NCI-H2081 treated with DMSO at 0.1 percent for 48 hours (cell line): Measurements from ENCODE around the gene COX20.
A peak's percentile ranks its signal among the peaks of the same experiment; 100 is the strongest.
"Not testable (repeated sequence)": the region's sequence is repeated elsewhere in the genome, so short reads cannot be mapped to it uniquely, and the experiment has no call there.

ENCODE experiments used
- DNase-seq: peaks from one replicate; lab custom pipeline; 2025; lab: John Stamatoyannopoulos, UW

Gene COX20

GRCh38 chr1:244822878-244823277 is 12.6 kb upstream of the COX20 start:
- no peak for DNase-seq

DNA sequence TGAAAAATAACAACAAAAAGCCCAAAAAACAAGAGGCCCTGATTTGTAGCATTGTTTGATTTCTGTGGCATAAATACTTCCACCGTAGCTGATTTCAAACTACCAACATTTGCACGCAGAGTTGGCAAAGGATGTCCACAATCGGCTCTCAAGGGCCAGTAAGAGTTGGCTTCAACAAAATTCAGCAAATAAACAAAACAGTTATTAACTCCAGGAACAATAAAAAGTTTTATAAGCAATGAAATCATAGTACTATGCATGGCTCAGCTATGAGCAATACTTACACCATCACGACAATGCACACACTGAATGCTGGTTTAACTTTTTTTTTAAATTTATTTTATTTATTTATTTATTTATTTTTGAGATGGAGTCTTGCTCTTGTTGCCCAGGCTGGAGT is 8.7 kb upstream of the COX20 start:
- DNase-seq, result no peak

- no peak for DNase-seq
These were observed 4.8 kb upstream of the COX20 start for GRCh38 chr1:244830639-244831038.

- not testable (repeated sequence) for DNase-seq
These were observed 2.2 kb upstream of the COX20 start for GRCh38 chr1:244833260-244833659.

DNA sequence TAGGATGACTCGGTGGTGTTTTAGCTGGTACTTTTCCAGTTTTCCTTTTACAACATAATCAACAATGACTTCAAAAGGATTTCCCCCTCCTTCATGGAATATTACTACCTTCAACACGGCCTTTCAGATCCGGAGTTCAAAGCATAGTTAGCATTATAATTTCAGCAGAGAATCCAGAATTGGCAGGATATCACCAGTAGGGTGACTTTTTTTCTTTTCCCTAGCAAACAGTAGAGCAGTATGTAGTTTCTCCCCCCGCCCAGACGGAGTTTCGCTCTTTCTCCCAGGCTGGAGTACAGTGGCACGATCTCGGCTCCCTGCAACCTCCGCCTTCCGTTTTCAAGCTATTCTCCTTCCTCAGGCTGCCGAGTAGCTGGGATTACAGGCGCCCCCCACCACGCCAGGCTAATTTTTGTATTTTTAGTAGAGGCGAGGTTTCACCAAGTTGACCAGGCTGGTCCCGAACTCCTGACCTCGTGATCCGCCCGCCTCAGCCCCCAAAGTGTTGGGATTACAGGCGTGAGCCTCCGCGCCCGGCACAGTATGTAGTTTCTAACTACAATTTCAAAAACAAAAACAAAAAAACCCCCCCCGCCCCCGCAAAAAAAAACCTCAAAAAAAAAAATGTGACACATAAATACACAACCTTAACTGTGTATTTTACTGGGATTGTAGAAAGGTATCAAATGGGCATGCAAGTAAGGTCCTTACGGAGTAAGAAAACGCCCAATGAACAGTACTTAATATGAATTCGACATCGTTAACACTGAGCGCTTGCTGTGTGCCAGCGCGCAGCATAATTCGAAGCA is 1.5 kb upstream of the COX20 start:
- DNase-seq, result peak; percentile 70

DNA sequence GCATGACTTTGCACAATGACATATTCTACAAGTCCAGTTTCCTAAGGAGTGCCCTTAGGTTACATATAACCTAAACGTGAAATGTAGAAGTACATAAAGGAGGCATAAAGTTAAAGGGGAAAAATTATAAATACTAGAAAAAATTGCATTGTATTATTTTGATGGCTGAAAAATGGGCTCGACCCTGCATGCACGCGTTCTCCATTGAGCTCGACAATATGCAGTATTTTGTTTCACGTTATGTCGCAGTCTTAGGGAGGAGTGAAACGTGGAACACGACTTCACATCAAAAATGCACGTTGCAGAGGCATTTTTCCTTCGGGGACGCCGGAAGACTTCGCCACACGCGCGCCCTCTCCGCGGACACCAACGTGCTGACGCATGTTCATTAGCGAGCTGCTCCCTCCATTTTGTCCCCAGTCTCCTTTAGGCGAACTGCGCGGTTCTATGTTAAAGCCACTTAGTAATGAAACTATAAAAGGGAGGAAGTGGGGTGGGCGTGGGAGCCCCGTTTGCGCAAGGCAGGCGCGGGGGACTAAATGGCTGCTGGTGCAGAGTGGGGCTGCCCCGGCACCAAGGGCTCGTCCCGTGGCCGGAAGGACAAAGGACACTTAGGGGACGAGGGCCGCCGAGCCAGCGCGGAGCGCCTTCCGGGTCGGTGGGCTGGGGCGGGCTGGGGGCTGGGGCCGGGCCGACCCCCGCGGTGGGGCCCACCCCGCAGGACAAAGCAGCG is 749 bp upstream of the COX20 start:
- peak; percentile 87 for DNase-seq

- no peak for DNase-seq
These were observed 670 bp downstream of the COX20 start for GRCh38 chr1:244836135-244836521.

- DNase-seq, result no peak
These were observed 1.1 kb downstream of the COX20 start for GRCh38 chr1:244836584-244836983.

DNA sequence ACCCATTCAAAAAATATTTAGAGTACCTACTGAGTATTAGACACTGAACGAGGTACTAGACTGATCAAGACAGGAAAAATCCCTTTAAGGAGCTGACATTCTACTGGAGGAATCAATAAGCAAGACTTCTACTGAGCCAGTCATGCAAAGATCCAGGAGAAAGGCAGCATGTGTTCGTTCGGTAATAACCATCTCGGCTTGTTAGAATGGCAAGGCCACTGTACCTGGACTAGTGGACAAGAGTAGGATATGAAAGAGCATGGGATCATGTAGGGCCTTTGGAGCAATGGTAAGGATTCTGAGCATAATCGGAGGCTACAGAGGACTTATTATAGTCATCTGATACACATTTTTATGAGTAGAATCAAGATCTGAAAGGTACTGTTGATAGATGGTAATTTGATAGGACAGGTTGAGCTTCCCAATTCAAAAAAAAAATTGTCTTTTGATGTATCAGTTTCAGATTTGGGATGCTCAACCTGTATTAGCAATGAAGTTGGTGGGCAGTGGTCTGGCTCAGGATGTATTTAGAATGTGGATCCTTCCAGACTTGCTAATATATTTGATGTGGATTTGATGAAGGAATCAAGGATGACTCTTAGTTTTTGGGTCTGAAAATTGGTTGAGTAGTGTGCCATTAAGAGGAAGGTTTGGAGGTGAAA is 2.3 kb downstream of the COX20 start:
- DNase-seq, result no peak

DNA sequence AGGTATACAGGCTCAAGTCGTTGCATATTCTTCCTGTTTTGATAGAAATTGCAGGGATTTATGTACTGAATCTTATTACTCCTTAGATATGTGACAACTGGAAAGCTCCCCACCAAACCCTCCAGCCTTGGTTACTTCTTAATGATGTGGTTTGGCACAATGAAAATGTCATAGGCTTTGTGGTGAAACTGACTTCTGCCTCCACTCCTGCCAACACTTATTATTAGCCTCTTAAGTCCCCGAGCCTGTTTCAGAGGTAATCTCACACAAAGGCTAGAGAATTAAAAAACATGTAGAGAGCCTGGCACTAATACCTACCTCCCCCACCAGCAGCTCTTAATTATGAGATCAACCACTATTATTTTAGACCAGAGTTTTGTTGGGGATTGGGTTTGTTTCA is 4.2 kb downstream of the COX20 start:
- DNase-seq, result no peak

GRCh38 chr1:244840219-244840794 is 4.8 kb downstream of the COX20 start:
- DNase-seq, result no peak

DNA sequence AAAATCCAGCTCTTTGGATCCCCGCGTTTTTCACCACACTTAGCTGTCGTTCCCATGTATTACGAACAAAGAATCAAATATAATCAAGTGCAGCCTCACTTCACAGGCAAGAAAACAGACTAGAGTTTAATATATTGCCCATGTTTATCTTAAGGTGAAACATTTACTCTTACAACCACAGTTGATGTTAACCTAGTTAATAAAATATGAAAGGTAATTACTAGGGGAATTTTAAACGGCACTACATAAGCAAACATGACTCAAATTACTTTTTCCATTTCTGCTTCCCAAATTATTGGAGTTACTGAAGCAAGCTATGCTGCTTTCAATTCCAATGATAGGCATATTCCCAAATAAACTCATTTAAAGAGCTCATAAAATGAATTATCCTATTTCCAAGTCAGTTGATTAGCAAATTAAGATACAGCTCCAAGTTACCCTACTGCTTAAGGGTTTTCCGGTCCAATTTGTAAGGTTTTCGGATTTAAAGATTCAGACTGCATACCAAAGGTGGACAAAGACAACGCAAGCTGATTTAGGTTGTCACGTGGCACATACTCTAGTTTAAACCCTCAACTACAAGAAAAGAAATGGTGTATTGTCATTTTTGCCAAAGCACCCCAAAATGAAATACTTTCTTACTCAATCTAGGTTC is 5.9 kb downstream of the COX20 start:
- DNase-seq, result no peak

DNA sequence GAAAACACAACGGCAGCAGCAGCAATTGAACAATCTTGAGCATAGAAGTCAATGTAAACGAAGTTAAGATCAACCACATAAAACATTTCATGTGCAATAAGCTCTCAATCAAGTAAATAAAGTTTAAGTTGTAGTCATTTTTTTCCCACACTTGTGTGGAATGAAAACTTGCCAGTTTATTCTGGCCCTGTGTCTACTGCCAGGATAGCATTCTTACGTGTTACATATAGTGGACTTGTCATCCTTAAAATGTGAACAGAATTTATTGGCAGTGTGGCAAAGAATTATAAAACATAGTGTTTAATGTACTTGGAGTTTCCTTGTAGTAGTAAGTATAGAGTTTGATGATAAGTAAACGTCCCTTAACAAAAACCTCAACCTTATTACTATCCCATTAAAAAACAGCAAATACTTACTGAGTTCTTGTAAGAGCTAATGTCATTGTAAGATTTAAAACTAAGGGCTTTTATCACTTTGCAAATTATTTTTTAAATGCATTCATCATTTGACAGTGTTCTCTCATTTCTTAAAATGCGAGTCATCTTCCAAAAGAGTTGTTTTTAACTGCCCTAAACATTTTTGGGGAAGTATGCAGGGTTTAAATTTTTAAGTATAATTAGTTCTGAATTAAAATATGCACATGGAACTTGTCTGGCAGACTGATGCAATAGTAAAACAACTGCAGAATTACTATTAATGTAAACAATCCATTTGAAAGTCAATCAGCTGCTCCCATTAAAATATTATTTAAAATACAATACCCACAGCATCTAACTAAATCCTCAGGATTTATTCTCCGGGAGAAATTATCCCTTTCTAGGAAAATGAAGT is 7.9 kb downstream of the COX20 start:
- DNase-seq, result no peak

GRCh38 chr1:244844155-244845121 is 9.0 kb downstream of the COX20 start:
- DNase-seq, result no peak

- no peak for DNase-seq
These were observed 11.2 kb downstream of the COX20 start for GRCh38 chr1:244846653-244847052.

GRCh38 chr1:244849189-244849866 is 13.9 kb downstream of the COX20 start:
- DNase-seq, result no peak

GRCh38 chr1:244850099-244850852 is 14.8 kb downstream of the COX20 start:
- DNase-seq, result no peak

DNA sequence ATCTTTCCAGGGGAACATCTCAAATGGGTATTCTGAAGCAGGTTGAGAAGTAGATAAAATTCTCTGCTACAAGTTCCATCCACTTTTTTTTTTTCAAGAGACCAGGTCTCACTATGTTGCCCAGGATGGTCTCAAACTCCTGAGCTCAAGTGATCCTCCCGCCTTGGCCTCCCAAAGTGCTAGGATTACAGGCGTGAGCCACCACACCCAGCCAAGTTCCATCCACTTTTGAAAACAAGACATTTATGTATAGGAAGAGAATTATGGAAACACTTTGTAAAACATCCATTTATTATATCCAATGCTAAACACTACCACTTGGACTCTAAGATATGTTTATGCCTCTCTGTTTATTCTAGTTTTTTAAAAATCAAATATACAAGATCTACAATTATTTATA is 15.4 kb downstream of the COX20 start:
- DNase-seq, result no peak
